CD14-positive monocyte (primary cell): Measurements from ENCODE around the gene DNMBP. TPM values are rescaled to one million over a fixed set of nuclear protein-coding genes. Genes with fewer than 3 reads are reported as not detected.

Source experiments
- DNase-seq, 3 donors: peaks; one replicate each; pipeline ENCODE4 v3.0.0-alpha.2; 2011 to 2022
- H2AFZ ChIP-seq: 2 replicates; pipeline ENCODE4 v1.6.0; 2012; ENCODE audit warnings: mild to moderate bottlenecking, low read depth, low read length, inconsistent platforms; ENCODE audit not compliant: insufficient read depth, poor library complexity, severe bottlenecking
- H3K27ac ChIP-seq, 2 donors: 1 replicate in 1 of 2; 2 replicates in 1 of 2; pipeline ENCODE4 v1.5.1; 2012 to 2013; ENCODE audit warnings: low read length in 2 of 2, control low read depth in 1 of 2, inconsistent platforms in 1 of 2, low read depth in 1 of 2, mild to moderate bottlenecking in 1 of 2
- H3K27me3 ChIP-seq, 2 donors: one replicate each; pipeline versions ENCODE4 v1.6.0 to v1.6.1; 2011 to 2013; ENCODE audit warnings: low read length in 2 of 2; ENCODE audit not compliant: control insufficient read depth in 2 of 2, insufficient read depth in 2 of 2
- H3K36me3 ChIP-seq, 2 donors: replicated peaks in 1 of 2; 1 replicate in 1 of 2; 2 replicates in 1 of 2; pipeline versions ENCODE4 v1.5.1 to v1.6.1; 2012 to 2013; ENCODE audit warnings: low read length in 2 of 2, control low read depth in 1 of 2, inconsistent platforms in 1 of 2, mild to moderate bottlenecking in 1 of 2; ENCODE audit not compliant: insufficient read depth in 2 of 2, control insufficient read depth in 1 of 2
- H3K4me1 ChIP-seq, 2 donors: 1 replicate in 1 of 2; 2 replicates in 1 of 2; pipeline versions ENCODE4 v1.5.1 to v1.6.1; 2012 to 2013; ENCODE audit warnings: low read length in 2 of 2, control low read depth in 1 of 2, inconsistent platforms in 1 of 2, mild to moderate bottlenecking in 1 of 2, moderate library complexity in 1 of 2; ENCODE audit not compliant: insufficient read depth in 2 of 2, control insufficient read depth in 1 of 2
- H3K4me2 ChIP-seq: replicated peaks from 2 replicates; pipeline ENCODE3; 2012; ENCODE audit warnings: low read length, moderate library complexity, mild to moderate bottlenecking; ENCODE audit not compliant: poor library complexity, severe bottlenecking; ENCODE audit errors: extremely low read depth
- H3K4me3 ChIP-seq, 3 experiments: fragments of 200-600 bp in 1 of 3; sonication (generic) in 1 of 3; replicated peaks in 1 of 3; 1 replicate in 2 of 3; 2 replicates in 1 of 3; pipeline ENCODE4 v1.5.1; 2011 to 2013; ENCODE audit warnings: low read length in 3 of 3, mild to moderate bottlenecking in 3 of 3, control low read depth in 2 of 3, low read depth in 2 of 3, inconsistent platforms in 1 of 3, moderate library complexity in 1 of 3
- H3K79me2 ChIP-seq: 2 replicates; pipeline ENCODE4 v1.6.0; 2012; ENCODE audit warnings: mild to moderate bottlenecking, control low read depth, inconsistent platforms, low read length, moderate library complexity; ENCODE audit not compliant: insufficient read depth
- H3K9ac ChIP-seq: 2 replicates; pipeline ENCODE4 v1.6.0; 2017; ENCODE audit warnings: low read length, mild to moderate bottlenecking; ENCODE audit not compliant: insufficient read depth, poor library complexity, severe bottlenecking
- H3K9me3 ChIP-seq, 2 donors: replicated peaks in 1 of 2; 1 replicate in 1 of 2; 2 replicates in 1 of 2; pipeline versions ENCODE4 v1.5.1 to v1.6.1; 2012 to 2013; ENCODE audit warnings: low read length in 2 of 2, control low read depth in 1 of 2; ENCODE audit not compliant: control insufficient read depth in 1 of 2, insufficient read depth in 1 of 2
- H4K20me1 ChIP-seq: 2 replicates; pipeline ENCODE4 v1.6.0; 2012; ENCODE audit warnings: mild to moderate bottlenecking, low read length, control low read depth, moderate library complexity; ENCODE audit not compliant: insufficient read depth
- H3K27ac Mint-ChIP-seq, 7 donors: one replicate each; pipeline ENCODE4 v1.8.0; 2020; ENCODE audit warnings: mild to moderate bottlenecking in 7 of 7, mixed read lengths in 7 of 7, moderate library complexity in 6 of 7, inconsistent platforms in 2 of 7
- H3K27me3 Mint-ChIP-seq, 3 donors: one replicate each; pipeline ENCODE4 v1.8.0; 2021 to 2022; ENCODE audit warnings: low read depth in 3 of 3, mild to moderate bottlenecking in 3 of 3, mixed read lengths in 3 of 3, moderate library complexity in 3 of 3, inconsistent platforms in 1 of 3
- H3K36me3 Mint-ChIP-seq, 2 donors: one replicate each; pipeline ENCODE4 v1.8.0; 2020; ENCODE audit warnings: mixed read lengths in 2 of 2, inconsistent platforms in 1 of 2, mild to moderate bottlenecking in 1 of 2
- H3K4me1 Mint-ChIP-seq: one replicate; pipeline ENCODE4 v1.8.0; 2020; ENCODE audit warnings: mild to moderate bottlenecking, mixed read lengths
- H3K4me3 Mint-ChIP-seq, 2 donors: one replicate each; pipeline ENCODE4 v1.8.0; 2020; ENCODE audit warnings: mild to moderate bottlenecking in 2 of 2, mixed read lengths in 2 of 2, moderate library complexity in 1 of 2
- H3K9me3 Mint-ChIP-seq, 7 donors: one replicate each; pipeline ENCODE4 v1.8.0; 2020 to 2022; ENCODE audit warnings: mixed read lengths in 7 of 7, mild to moderate bottlenecking in 6 of 7, moderate library complexity in 6 of 7, inconsistent platforms in 2 of 7
- WGBS: methylation state at CpG from one replicate; pipeline ENCODE4 v1.1.5; 2013; ENCODE audit warnings: missing lambda C conversion rate; ENCODE audit not compliant: insufficient coverage; 5-methylcytosine and 5-hydroxymethylcytosine counted together
- intact Hi-C, 2 donors: fragments of 100-400 bp; cut with micrococcal nuclease; formaldehyde crosslinking; loops; one replicate each; pipeline versions ENCODE4 v1.15.0 to v1.15.1; 2023
- polyA plus RNA-seq, 3 donors: library from polyadenylated mRNA; depleted of rRNA in 1 of 3; unstranded in 2 of 3; stranded (reverse) in 1 of 3; fragments of 300-500 nt in 2 of 3; fragments of >200 nt in 1 of 3; fragmentation: Illumina TruSeq in 2 of 3; gene quantifications; 1 replicate in 2 of 3; 2 replicates in 1 of 3; pipeline ENCODE4 v1.2.3, GENCODE V29; 2012 to 2021
- TF ChIP-seq, protein P1 (sequence below): fragments of 200-600 bp; IDR thresholded peaks from one replicate; pipeline ENCODE4 v1.8.0; 2022; ENCODE audit warnings: antibody characterized with exemption, mild to moderate bottlenecking

DNMBP gene
- polyA plus RNA-seq, 3 donors: 0.83 to 10.3 (median 1.2) TPM

- WGBS: no CpG with 5 or more reads among the region's 10 CpGs
- H3K9me3 ChIP-seq: no peaks in the 10 kb centered on the region
- no peak for DNase-seq
- no peak overlapping the region for H3K27ac ChIP-seq
- H3K36me3 ChIP-seq: no peaks in the 10 kb centered on the region
- peaks cover 13% of the 10 kb centered on the region for H4K20me1 ChIP-seq
- peak overlapping the region in 1 of 2 donors; percentile 70 for H3K4me3 Mint-ChIP-seq
- intact Hi-C loops: loop anchor here in 1 of 2 donors (2.0 to 5.0 kb wide), 3 partner anchors 13 to 90 kb away; no protein-coding TSS in a partner anchor
- no peak overlapping the region for H3K4me3 ChIP-seq
- H3K4me2 ChIP-seq: no peak overlapping the region
- no peaks in the 10 kb centered on the region for H3K27me3 ChIP-seq
- TF ChIP-seq, protein P1, sequence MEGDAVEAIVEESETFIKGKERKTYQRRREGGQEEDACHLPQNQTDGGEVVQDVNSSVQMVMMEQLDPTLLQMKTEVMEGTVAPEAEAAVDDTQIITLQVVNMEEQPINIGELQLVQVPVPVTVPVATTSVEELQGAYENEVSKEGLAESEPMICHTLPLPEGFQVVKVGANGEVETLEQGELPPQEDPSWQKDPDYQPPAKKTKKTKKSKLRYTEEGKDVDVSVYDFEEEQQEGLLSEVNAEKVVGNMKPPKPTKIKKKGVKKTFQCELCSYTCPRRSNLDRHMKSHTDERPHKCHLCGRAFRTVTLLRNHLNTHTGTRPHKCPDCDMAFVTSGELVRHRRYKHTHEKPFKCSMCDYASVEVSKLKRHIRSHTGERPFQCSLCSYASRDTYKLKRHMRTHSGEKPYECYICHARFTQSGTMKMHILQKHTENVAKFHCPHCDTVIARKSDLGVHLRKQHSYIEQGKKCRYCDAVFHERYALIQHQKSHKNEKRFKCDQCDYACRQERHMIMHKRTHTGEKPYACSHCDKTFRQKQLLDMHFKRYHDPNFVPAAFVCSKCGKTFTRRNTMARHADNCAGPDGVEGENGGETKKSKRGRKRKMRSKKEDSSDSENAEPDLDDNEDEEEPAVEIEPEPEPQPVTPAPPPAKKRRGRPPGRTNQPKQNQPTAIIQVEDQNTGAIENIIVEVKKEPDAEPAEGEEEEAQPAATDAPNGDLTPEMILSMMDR: no peak
- peak overlapping the region in 6 of 7 donors; percentile 50 to 96 (median 92) for H3K27ac Mint-ChIP-seq
- peaks cover 4 to 10% of the 10 kb centered on the region in 2 donors for H3K36me3 Mint-ChIP-seq
- H3K9ac ChIP-seq: no peak overlapping the region
- H3K4me1 ChIP-seq: peaks cover 26 to 41% of the 10 kb centered on the region in 2 donors
- H2AFZ ChIP-seq: no peak overlapping the region
- peaks cover 8 to 19% (median 17%) of the 10 kb centered on the region in 3 donors for H3K27me3 Mint-ChIP-seq
- H3K79me2 ChIP-seq: peaks cover 49% of the 10 kb centered on the region
- peaks cover 0 to 4% (median 0%) of the 10 kb centered on the region in 7 donors for H3K9me3 Mint-ChIP-seq
- peaks cover 45% of the 10 kb centered on the region for H3K4me1 Mint-ChIP-seq
Measured at GRCh38 chr10:100007231-100008141, 2.3 kb downstream of the DNMBP start.

- intact Hi-C loops: loop anchor here in 1 of 2 donors (5.0 kb wide), 2 partner anchors 34 to 89 kb away; no protein-coding TSS in a partner anchor
- peaks cover 26 to 41% of the 10 kb centered on the region in 2 donors for H3K4me1 ChIP-seq
- H3K27ac Mint-ChIP-seq: peak overlapping the region; percentile 77 to 96 (median 92)
Measured at GRCh38 chr10:100006243-100006886, 3.4 kb downstream of the DNMBP start.

More at GRCh38 chr10:100006243-100006886, 3.4 kb downstream of the DNMBP start:
- Histone ChIP-seq H3K9ac (no peak overlapping the region), H2AFZ (no peak overlapping the region), H3K4me3 (peak overlapping the region in 1 of 3 experiments; percentile 16), H3K27me3 (no peaks in the 10 kb centered on the region), H3K36me3 (no peaks in the 10 kb centered on the region), H3K79me2 (peaks cover 53% of the 10 kb centered on the region), H4K20me1 (peaks cover 13% of the 10 kb centered on the region), H3K4me2 (peak overlapping the region; percentile 20), H3K27ac (peak overlapping the region; percentile 28 to 83), H3K9me3 (no peaks in the 10 kb centered on the region)
- peak; percentile 80 to 92 (median 90) for DNase-seq
- Mint-ChIP-seq H3K4me3 (no peak overlapping the region), H3K9me3 (peaks cover 0 to 3% (median 0%) of the 10 kb centered on the region in 7 donors), H3K4me1 (peaks cover 45% of the 10 kb centered on the region), H3K27me3 (peaks cover 6 to 13% (median 12%) of the 10 kb centered on the region in 3 donors), H3K36me3 (peaks cover 4 to 10% of the 10 kb centered on the region in 2 donors)
- TF ChIP-seq, protein P1: no peak
- WGBS: 49% methylated on average over 2 of the region's 4 CpGs
